ENCODE data around the gene FOXL2.

The FOXL2 gene

DNA sequence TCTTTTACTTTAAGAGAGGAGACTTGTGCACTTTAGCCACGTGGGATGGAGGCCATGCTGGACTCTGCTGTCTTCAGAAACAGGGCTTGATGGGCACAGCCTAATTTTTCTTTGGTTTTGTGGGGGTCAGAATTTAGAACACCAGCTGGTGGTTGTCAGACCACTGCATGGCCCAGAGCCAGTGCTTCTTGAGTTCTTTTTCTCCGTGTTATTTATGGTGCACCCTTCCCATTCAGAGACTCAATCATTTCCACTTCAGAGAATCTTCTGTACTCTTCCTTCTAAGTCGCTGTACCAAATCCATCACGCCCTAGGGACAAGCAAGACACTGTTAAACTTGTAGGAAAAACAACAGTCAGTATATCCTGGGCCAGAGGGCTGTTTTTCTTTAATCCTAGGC lies 39.0 kb upstream of the FOXL2 start:
- Histone ChIP-seq H3K79me2 (ENCODE audit: control insufficient read depth, low read length) (no peaks in the 10 kb centered on the region), H3F3A (ENCODE audit: control insufficient read depth, insufficient read depth) (no peaks in the 10 kb centered on the region), H3K4me2 (ENCODE audit: low read length) (no peak overlapping the region), H3K4me1 (ENCODE audit: control insufficient read depth, low read length) (no peaks in the 10 kb centered on the region), H3K36me3 (ENCODE audit: control insufficient read depth, low read length) (no peaks in the 10 kb centered on the region), H3K4me3 (ENCODE audit: low read length) (no peak overlapping the region), H3K9me2 (replicated peaks; ENCODE audit: control insufficient read depth, low read length) (no peaks in the 10 kb centered on the region), H3K27ac (ENCODE audit: low read depth, low read length) (no peak overlapping the region), H3K27me3 (ENCODE audit: control insufficient read depth, low read length) (peaks cover 4% of the 10 kb centered on the region; the same call in 1 of the 2 replicates), H4K20me1 (ENCODE audit: control insufficient read depth, insufficient read depth, low read depth, low read length) (no peaks in the 10 kb centered on the region), H3K9me3 (ENCODE audit: control insufficient read depth, insufficient read depth, low read length) (no peaks in the 10 kb centered on the region)
- no peak for TF ChIP-seq EZH2phosphoT487 (IDR thresholded peaks at IDR 0.05; ENCODE audit: borderline replicate concordance, low read length)
- TF ChIP-seq, protein P1, sequence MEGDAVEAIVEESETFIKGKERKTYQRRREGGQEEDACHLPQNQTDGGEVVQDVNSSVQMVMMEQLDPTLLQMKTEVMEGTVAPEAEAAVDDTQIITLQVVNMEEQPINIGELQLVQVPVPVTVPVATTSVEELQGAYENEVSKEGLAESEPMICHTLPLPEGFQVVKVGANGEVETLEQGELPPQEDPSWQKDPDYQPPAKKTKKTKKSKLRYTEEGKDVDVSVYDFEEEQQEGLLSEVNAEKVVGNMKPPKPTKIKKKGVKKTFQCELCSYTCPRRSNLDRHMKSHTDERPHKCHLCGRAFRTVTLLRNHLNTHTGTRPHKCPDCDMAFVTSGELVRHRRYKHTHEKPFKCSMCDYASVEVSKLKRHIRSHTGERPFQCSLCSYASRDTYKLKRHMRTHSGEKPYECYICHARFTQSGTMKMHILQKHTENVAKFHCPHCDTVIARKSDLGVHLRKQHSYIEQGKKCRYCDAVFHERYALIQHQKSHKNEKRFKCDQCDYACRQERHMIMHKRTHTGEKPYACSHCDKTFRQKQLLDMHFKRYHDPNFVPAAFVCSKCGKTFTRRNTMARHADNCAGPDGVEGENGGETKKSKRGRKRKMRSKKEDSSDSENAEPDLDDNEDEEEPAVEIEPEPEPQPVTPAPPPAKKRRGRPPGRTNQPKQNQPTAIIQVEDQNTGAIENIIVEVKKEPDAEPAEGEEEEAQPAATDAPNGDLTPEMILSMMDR (IDR thresholded peaks at IDR 0.05; ENCODE audit: low read depth, low read length, poor library complexity, severe bottlenecking) = no peak

DNA sequence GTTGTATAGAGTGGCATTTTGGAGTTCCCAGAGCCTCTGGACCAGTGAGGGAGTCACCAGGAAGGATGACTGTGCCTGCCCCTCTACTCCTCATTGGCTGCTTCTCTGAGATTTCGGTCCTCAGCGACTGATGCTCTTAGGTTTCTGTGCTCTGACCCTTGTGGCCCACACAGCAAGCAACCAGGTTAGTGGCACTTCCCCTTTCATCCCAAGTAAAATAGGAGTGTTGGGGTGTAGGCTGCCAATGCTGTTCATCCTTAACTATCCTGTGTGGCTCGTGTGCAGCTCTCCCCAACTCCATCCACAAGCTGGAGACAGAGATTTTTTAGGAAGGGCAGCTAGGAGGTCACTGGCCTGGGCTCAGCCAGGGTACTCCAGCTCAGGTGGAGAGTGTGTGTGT lies 37.9 kb upstream of the FOXL2 start:
- peaks cover 4% of the 10 kb centered on the region; the same call in 1 of the 2 replicates for H3K27me3 ChIP-seq (ENCODE audit: control insufficient read depth, low read length)
- no peak overlapping the region for H3K27ac ChIP-seq (ENCODE audit: low read depth, low read length)
- H3K4me3 ChIP-seq (ENCODE audit: low read length) = no peak overlapping the region
- no peaks in the 10 kb centered on the region for H3F3A ChIP-seq (ENCODE audit: control insufficient read depth, insufficient read depth)
- no peaks in the 10 kb centered on the region for H3K79me2 ChIP-seq (ENCODE audit: control insufficient read depth, low read length)
- no peak for TF ChIP-seq EZH2phosphoT487 (IDR thresholded peaks at IDR 0.05; ENCODE audit: borderline replicate concordance, low read length)
- TF ChIP-seq, protein P1 (IDR thresholded peaks at IDR 0.05; ENCODE audit: low read depth, low read length, poor library complexity, severe bottlenecking) = no peak
- H3K9me2 ChIP-seq (replicated peaks; ENCODE audit: control insufficient read depth, low read length) = no peaks in the 10 kb centered on the region
- H3K36me3 ChIP-seq (ENCODE audit: control insufficient read depth, low read length) = no peaks in the 10 kb centered on the region
- H3K4me1 ChIP-seq (ENCODE audit: control insufficient read depth, low read length) = no peaks in the 10 kb centered on the region
- no peaks in the 10 kb centered on the region for H3K9me3 ChIP-seq (ENCODE audit: control insufficient read depth, insufficient read depth, low read length)
- no peak overlapping the region for H3K4me2 ChIP-seq (ENCODE audit: low read length)
- no peaks in the 10 kb centered on the region for H4K20me1 ChIP-seq (ENCODE audit: control insufficient read depth, insufficient read depth, low read depth, low read length)

GRCh38 chr3:138976047-138976446 lies 29.1 kb upstream of the FOXL2 start:
- Histone ChIP-seq H3K36me3 (ENCODE audit: control insufficient read depth, low read length) (no peaks in the 10 kb centered on the region), H3K4me1 (ENCODE audit: control insufficient read depth, low read length) (no peaks in the 10 kb centered on the region), H3K27ac (ENCODE audit: low read depth, low read length) (no peak overlapping the region)

More at GRCh38 chr3:138976047-138976446, 29.1 kb upstream of the FOXL2 start:
- no peaks in the 10 kb centered on the region for H3K9me2 ChIP-seq (replicated peaks; ENCODE audit: control insufficient read depth, low read length)
- no peaks in the 10 kb centered on the region for H3K79me2 ChIP-seq (ENCODE audit: control insufficient read depth, low read length)
- H3K4me2 ChIP-seq (ENCODE audit: low read length) = no peak overlapping the region
- no peaks in the 10 kb centered on the region for H3F3A ChIP-seq (ENCODE audit: control insufficient read depth, insufficient read depth)
- TF ChIP-seq EZH2phosphoT487 (IDR thresholded peaks at IDR 0.05; ENCODE audit: borderline replicate concordance, low read length) = no peak
- TF ChIP-seq, protein P1 (IDR thresholded peaks at IDR 0.05; ENCODE audit: low read depth, low read length, poor library complexity, severe bottlenecking) = no peak
- H3K27me3 ChIP-seq (ENCODE audit: control insufficient read depth, low read length) = no peaks in the 10 kb centered on the region; the same call in 1 of the 2 replicates
- H4K20me1 ChIP-seq (ENCODE audit: control insufficient read depth, insufficient read depth, low read depth, low read length) = no peaks in the 10 kb centered on the region
- no peak overlapping the region for H3K4me3 ChIP-seq (ENCODE audit: low read length)
- H3K9me3 ChIP-seq (ENCODE audit: control insufficient read depth, insufficient read depth, low read length) = no peaks in the 10 kb centered on the region

All from DOHH2 (cell line).